Muscle of leg (tissue), 11 donors: Measurements from ENCODE around the gene PHACTR1. TPM values are rescaled to one million over a fixed set of nuclear protein-coding genes. Genes with fewer than 3 reads are reported as not detected.

Source experiments
- DNase-seq: peaks from one replicate; pipeline ENCODE4 v3.0.0; 2013
- H3K27ac ChIP-seq: one replicate; pipeline ENCODE4 v1.5.1; 2013; ENCODE audit warnings: mild to moderate bottlenecking, low read length, control low read depth
- H3K27me3 ChIP-seq: one replicate; pipeline ENCODE4 v1.6.1; 2013; ENCODE audit warnings: low read length; ENCODE audit not compliant: control insufficient read depth, insufficient read depth
- H3K36me3 ChIP-seq: one replicate; pipeline ENCODE4 v1.6.1; 2013; ENCODE audit warnings: low read length; ENCODE audit not compliant: control insufficient read depth, insufficient read depth
- H3K4me1 ChIP-seq: one replicate; pipeline ENCODE4 v1.6.1; 2013; ENCODE audit warnings: low read length; ENCODE audit not compliant: control insufficient read depth, insufficient read depth
- H3K4me3 ChIP-seq: one replicate; pipeline ENCODE4 v1.5.1; 2013; ENCODE audit warnings: low read length, control low read depth
- H3K9me3 ChIP-seq: replicated peaks from 2 replicates; pipeline ENCODE4 v1.6.1; 2013; ENCODE audit warnings: low read depth, low read length; ENCODE audit not compliant: control insufficient read depth
- WGBS: methylation state at CpG from one replicate; pipeline ENCODE4 v1.1.5; 2013; ENCODE audit warnings: missing lambda C conversion rate; ENCODE audit not compliant: insufficient coverage; 5-methylcytosine and 5-hydroxymethylcytosine counted together
- polyA plus RNA-seq, 8 donors: library from polyadenylated mRNA; unstranded; fragments of 120-200 nt; gene quantifications; one replicate each; pipeline versions ENCODE4 v1.2.1 to v1.2.3, GENCODE V29; 2013; ENCODE audit warnings: inconsistent platforms in 1 of 8, low replicate concordance in 1 of 8; ENCODE audit not compliant: insufficient read length in 8 of 8, insufficient read depth in 1 of 8
- total RNA-seq: library from RNA; stranded (reverse); fragments of 120-200 nt; gene quantifications from one replicate; pipeline ENCODE4 v1.2.4, GENCODE V29; 2013

PHACTR1 gene
- total and polyA plus RNA-seq, 9 donors = 3.8 to 9.4 (median 4.6) TPM

DNA sequence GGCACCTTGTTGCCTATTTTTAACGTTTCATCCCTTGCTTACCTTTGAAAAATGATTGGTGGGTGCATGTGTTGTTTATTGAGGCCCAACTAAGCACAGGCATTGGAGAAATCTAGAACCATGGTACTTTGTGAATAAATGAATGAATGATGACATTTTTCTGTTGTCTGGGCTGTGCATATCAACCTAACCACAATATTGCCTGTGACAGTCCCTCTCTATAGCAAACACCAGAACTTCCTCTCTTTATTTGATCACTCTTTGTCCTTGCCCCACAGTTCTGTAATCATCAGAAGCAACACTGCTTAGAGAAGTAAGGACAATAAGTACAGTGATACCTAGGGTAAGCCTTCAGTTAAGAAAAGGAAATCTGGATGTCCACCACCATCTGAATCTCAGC is 536.7 kb downstream of the PHACTR1 start:
- H3K4me3 ChIP-seq = no peak overlapping the region
- no peak overlapping the region for H3K27ac ChIP-seq
- H3K4me1 ChIP-seq = peaks cover 4% of the 10 kb centered on the region
- DNase-seq = no peak
- WGBS = no CpG with 5 or more reads among the region's 1 CpG
- peaks cover 10% of the 10 kb centered on the region for H3K9me3 ChIP-seq
- H3K36me3 ChIP-seq = no peaks in the 10 kb centered on the region
- H3K27me3 ChIP-seq = no peaks in the 10 kb centered on the region

DNA sequence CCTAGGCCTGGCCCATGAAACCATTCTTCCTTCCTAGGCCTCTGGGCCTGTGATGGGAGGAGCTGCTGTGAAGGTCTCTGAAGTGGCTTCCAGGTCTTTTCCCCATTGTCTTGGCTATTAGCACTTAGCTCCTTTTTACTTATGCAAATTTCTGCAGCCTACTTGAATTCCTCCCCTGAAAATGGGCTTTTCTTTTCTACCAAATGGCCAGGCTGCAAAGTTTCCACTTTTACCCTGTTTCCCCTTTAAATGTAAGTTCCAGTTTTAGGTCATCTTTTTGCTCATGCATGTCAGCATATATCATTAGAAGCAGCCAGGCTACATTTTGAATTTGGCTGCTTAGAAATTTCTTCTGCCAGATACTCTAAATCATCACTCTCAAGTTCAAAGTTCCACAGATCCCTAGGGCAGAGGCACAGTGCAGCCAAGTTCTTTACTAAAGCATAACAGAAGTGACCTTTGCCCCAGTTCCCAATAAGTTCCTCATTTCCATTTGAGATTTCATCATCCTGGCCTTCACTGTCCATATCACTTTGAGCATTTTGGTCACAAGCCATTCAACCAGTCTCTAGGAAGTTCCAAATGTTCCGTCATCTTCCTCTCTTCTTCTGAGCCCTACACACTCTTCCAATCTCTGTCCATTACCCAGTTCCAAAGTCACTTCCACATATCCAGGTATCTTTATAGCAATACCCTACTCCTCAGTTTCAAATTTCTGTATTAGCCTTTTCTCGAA is 539.9 kb downstream of the PHACTR1 start:
- Histone ChIP-seq H3K27me3 (no peaks in the 10 kb centered on the region), H3K4me3 (no peak overlapping the region), H3K4me1 (no peaks in the 10 kb centered on the region), H3K36me3 (no peaks in the 10 kb centered on the region), H3K27ac (no peak overlapping the region), H3K9me3 (peaks cover 10% of the 10 kb centered on the region)
- DNase-seq = peak; percentile 69
- WGBS = 27% methylated on average over 1 of the region's 2 CpGs

DNA sequence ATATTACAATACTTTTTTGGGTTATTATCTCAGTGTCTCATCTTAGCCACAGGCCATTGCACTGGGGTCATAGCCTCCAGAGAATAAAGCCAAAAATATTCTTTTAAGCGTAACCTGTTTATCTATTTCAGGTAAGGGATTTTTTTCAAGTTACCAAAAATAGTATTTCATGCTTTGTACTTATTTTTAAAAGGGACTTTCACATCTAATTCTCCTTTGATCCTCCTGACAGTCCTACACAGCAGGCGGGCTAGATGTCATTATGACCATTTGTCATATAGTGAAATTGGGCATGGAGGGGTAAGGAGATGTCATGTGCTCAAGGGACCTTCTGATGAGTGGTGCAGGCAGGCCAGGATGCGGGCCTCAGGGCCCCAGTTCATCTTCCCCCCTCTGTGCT is 542.8 kb downstream of the PHACTR1 start:
- Histone ChIP-seq H3K4me1 (no peaks in the 10 kb centered on the region), H3K27me3 (no peaks in the 10 kb centered on the region), H3K36me3 (no peaks in the 10 kb centered on the region), H3K9me3 (peaks cover 10% of the 10 kb centered on the region), H3K4me3 (no peak overlapping the region), H3K27ac (no peak overlapping the region)
- DNase-seq = no peak
- WGBS = no CpG with 5 or more reads among the region's 3 CpGs

DNA sequence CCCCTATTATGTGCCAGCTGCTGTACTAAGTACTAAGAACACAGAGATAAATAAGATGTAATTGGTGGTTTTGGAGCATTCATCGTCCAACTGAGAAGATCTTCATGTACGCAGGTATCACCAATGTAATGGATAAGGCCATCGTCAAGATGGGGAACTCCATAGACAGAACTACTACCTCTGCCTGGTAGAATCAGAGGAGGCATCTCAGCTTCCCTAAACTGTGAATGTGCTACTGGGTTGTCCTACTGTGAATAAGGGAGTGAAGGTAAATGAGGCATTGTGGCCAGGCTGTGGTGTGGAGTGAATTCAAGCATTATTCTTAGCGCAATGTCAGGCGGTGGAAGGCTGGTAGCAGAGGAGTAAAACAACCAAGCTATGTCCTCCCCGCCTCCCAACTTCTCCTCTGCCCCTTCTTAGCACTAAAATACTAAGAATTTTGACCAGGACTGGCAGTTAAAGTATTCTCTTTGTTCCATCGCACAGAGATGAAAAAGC is 543.6 kb downstream of the PHACTR1 start:
- no peaks in the 10 kb centered on the region for H3K36me3 ChIP-seq
- no peak overlapping the region for H3K4me3 ChIP-seq
- H3K27ac ChIP-seq = no peak overlapping the region
- 86% methylated on average over 1 of the region's 7 CpGs for WGBS
- no peaks in the 10 kb centered on the region for H3K27me3 ChIP-seq
- peaks cover 10% of the 10 kb centered on the region for H3K9me3 ChIP-seq
- no peaks in the 10 kb centered on the region for H3K4me1 ChIP-seq
- no peak for DNase-seq

DNA sequence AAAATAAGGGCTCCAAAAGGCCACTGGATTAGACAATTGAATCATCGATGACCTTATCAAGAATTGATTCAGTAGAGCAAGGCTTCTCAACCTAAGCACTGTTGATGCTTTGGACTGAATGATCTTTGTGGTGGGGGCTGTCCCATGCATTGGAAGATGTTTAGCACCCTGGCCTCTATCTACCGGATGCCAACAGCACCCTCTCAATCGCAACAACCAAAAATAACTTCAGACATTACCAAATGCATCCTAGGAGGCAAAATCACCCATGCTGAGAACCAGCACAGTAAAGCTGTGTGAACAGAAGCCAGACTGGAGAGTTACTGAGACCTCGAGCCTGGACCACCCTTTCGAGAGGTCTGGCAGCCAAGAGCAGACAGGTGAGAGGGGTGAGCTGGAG is 544.3 kb downstream of the PHACTR1 start:
- 90% methylated on average over 2 of the region's 5 CpGs for WGBS
- H3K36me3 ChIP-seq = no peaks in the 10 kb centered on the region
- DNase-seq = no peak
- no peaks in the 10 kb centered on the region for H3K4me1 ChIP-seq
- no peak overlapping the region for H3K27ac ChIP-seq
- no peak overlapping the region for H3K4me3 ChIP-seq
- H3K9me3 ChIP-seq = peaks cover 7% of the 10 kb centered on the region
- no peaks in the 10 kb centered on the region for H3K27me3 ChIP-seq

DNA sequence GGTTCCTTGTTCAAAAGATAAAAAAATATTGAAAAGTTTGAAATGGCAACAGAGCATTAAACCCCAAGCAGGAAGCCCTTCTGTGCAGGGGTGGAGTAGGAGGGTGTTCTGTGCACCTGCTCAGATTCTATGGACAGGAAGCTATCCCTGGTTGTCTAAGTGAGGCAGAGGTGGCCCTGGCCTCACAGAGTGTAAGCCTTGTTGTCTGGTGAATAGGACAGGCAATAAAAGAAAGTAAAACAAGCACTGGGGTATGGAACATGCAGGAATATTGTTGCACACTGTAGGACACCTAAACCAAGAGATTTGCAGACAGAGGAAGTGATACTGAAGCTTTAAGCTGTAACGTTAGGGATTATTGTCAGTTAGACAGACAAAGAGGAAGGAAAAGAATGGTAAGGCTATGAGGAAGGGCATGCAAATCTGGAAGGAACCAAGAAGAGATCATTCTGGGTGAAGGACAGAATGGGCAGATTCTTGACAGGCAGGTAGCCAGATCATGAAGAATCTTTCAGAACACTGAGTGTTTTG is 545.0 kb downstream of the PHACTR1 start:
- H3K4me1 ChIP-seq = no peaks in the 10 kb centered on the region
- peaks cover 3% of the 10 kb centered on the region for H3K9me3 ChIP-seq
- no peaks in the 10 kb centered on the region for H3K36me3 ChIP-seq
- DNase-seq = peak; percentile 43
- no peaks in the 10 kb centered on the region for H3K27me3 ChIP-seq
- no peak overlapping the region for H3K27ac ChIP-seq
- no peak overlapping the region for H3K4me3 ChIP-seq
- WGBS = 56% methylated on average over 1 of the region's 1 CpG

DNA sequence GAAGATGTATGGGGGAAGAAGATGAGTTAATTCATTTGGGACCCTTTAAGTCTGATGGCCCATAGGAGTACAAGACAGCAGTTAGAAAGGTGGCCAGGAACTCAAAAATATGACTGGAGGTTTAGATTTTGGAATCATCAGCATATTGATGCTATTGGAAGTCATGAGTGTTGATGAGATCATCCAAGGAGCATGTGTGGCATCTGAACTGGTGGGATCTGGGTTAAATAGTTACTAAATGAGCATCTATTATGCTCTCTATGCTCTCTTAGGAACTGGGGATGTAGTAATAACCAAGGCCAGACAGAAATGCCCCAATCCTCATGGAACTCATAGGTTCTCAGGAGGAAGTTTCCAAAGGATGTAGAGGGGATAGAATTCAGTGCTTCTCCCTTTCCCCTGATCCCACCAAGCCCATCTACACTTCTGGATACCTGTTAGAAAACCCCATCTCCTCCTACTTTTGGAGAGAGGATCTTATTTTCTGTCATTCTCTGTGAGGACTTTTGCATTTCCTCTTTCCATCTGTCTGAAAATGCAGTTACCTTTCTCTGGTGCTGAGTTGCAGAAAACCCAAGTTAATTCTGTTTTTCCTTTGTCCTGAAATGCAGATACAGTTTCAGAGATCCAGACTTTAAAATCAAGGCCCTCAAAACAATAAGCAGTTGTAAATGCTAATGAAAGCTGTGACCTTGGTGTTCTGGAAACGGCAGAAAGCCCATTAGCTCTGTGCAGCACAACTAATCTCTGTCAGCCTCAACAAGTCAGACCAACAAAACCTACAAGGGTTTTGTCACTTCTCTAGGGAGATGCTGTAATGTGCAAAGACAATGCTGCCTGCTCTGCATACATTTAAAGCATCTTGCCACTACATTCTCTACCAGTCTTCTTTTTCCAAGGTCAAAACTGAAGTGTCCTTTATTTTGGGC is 546.0 kb downstream of the PHACTR1 start:
- no peaks in the 10 kb centered on the region for H3K9me3 ChIP-seq
- no peaks in the 10 kb centered on the region for H3K27me3 ChIP-seq
- no peak overlapping the region for H3K4me3 ChIP-seq
- H3K27ac ChIP-seq = no peak overlapping the region
- H3K4me1 ChIP-seq = no peaks in the 10 kb centered on the region
- no peaks in the 10 kb centered on the region for H3K36me3 ChIP-seq
- no peak for DNase-seq
- no CpG with 5 or more reads among the region's 1 CpG for WGBS

DNA sequence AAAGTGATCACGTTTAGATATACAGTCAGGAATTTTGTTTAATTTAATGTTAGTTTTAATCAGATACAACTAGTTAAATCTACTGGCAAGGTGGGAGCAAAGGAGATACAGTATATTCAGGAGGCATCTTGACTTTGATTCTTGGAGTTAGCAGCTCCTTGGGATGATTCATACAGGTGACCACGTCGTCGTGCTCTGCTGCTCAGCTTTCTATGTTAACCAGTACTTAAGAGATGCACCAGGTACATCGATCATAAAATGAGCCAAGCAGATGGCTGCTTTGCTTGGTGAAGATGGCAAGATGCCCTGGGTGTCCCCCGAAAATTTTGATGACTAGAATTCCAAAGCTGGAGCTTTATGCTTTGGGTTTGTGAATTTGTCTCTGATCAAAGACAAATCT is 547.1 kb downstream of the PHACTR1 start:
- Histone ChIP-seq H3K9me3 (no peaks in the 10 kb centered on the region), H3K4me3 (no peak overlapping the region), H3K27me3 (no peaks in the 10 kb centered on the region), H3K27ac (no peak overlapping the region), H3K36me3 (no peaks in the 10 kb centered on the region), H3K4me1 (no peaks in the 10 kb centered on the region)
- no peak for DNase-seq
- 84% methylated on average over 4 of the region's 6 CpGs for WGBS

DNA sequence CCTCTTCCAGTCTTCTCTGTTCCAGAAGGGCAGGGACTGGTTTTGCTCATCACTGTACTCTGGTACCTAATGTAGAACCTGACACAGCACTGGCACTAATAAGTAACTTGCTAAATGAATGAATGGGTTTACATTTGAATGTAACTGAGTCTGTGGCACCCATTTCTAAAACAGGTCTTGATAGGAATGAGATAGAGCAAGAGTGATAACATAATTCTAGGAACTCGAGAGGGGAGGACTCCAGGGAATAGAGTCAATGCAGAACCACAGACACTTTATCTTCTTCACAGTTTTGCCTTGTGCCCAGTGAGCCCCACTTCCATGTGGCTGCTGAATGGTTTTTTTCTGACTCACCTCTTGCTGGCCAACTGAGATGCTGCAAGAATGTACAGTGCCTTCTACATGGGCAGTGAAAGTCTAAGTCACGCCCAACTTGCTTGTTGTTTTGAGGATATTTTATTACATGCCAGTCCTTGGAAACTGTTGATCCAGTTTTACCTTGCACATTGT is 550.6 kb downstream of the PHACTR1 start:
- Histone ChIP-seq H3K36me3 (no peaks in the 10 kb centered on the region), H3K4me1 (no peaks in the 10 kb centered on the region), H3K9me3 (no peaks in the 10 kb centered on the region), H3K27ac (no peak overlapping the region), H3K27me3 (no peaks in the 10 kb centered on the region), H3K4me3 (no peak overlapping the region)
- 100% methylated on average over 1 of the region's 2 CpGs for WGBS
- DNase-seq = no peak
